ENCODE measurements around the gene ASS1.

DNA sequence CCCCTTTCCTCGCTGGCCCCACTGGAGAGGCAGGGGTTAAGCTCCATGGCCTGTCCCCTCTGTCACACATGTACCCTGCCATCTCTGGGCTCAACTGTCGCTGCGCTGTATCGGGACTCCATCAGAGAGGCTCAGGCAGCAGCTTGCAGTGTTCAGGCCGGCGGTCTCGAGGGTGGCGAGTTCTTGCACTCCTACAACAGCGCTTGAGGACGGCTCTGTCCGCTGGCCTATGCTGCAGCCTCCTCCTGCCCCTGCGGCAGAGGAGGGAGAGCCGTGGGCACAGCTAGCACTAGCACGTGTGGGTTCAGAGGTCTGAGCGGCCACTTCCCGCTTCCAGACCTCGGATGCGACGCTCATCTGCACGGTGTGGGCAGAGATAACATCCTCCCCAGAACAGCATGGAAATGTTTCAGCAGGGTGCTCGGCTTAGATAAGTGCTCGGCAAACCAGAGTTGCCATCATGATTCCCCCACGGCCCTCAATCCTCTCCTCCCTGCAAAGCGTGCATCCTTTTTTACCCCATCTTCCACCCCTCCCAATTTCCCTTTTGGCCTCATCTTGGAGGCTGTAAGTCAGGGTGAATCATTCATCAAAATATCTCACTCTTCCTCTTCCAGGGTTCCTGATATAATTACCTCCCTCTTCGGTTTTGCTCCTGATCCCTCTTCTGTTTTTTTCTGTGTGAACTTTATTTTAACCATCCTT, 92.7 kb downstream of the ASS1 start:
- TF ChIP-seq CTCF (IDR thresholded peaks at IDR 0.05) (no peak), POLR2A (IDR thresholded peaks at IDR 0.05) (no peak)

Data from uterus (tissue), 2 donors.